GM18508 (cell line): ENCODE results near the gene ELFN1.

Source experiments
- ATAC-seq: cut with Tn5 transposase; IDR thresholded peaks from one replicate; pipeline ENCODE4 v1.9.1; 2021; ENCODE audit warnings: moderate number of reproducible peaks; ENCODE audit not compliant: insufficient read depth, unreplicated experiment

The ELFN1 gene

DNA sequence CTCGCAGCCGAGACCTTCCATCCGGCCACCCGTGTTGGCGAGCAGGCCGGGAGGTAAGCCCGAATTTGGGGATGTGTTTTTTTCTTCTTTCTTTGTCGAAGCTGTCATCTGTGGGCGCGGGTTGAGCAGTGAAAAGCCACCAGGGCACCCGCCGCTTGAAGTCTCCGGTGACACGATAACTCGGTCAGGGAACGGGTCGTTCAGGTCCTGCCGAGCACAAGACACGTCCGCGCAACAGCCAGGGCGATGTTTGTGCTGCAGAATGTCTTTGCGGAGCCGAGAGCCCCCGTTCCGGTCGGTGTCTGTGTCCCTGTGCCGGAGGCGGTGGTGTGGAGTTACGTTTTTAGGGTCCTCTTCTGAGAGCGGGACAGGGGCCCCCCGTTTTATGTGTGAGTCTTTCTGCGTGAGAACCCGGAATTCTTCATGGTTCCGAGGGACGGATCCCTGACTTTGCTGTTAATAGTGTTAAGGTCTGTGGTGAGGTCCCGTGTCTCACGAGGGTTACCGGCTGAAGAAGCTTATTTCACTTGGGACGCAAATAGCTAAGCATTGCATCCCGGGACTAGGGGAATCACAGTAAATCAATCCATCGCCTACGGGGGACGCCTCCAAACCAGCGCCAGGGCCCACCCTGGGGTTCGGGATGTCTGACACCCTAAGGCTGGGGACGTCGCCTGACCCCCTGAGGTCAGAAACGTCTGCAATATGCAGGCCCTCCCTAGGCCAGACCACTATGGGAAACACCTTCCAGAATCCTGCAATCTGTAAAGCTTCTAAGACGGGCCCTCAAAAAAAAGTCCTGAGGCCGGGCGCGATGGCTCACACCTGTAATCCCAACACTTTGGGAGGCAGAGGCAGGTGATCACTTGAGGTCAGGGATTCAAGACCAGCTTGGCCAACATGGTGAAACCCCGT, 99.5 kb downstream of the ELFN1 start:
- ATAC-seq, result no peak

DNA sequence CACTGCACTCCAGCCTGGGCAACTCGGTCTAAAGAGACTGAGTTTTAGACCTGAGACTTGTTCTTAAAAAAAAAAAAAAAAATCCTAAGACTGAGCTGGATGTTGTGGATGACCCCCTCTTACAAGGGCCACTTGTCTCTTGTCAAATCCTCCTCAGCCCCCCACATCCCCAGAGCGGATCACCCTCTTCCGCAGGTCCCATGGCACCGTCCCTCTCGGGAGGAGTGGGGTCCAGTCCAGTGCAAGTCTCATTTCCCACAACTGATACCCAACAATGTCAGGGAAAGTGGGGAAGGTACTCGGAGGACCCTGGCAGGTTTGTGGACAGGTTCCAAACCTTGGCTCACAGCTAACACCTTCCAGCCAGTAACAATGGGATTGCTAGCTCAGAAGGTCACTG, 100.3 kb downstream of the ELFN1 start:
- no peak for ATAC-seq

DNA sequence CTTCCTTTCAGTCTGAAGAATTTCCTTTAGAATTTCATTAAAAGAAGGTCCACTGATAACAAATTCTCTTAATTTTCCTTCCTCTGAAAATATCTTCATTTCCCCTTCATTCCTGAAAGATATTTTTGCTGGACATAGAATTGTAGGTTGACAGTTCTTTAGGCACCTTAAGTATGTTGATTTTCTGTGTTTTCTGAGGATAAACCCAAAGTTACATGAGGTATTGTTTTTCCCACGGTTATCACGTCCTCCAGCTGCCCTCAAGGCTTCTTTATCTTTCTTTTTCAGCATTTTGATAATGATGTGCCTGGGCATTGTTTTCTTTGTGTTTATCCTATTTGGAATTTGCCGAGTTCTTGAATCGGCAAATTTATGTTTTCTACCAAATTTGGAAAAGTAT, 105.3 kb downstream of the ELFN1 start:
- no peak for ATAC-seq

DNA sequence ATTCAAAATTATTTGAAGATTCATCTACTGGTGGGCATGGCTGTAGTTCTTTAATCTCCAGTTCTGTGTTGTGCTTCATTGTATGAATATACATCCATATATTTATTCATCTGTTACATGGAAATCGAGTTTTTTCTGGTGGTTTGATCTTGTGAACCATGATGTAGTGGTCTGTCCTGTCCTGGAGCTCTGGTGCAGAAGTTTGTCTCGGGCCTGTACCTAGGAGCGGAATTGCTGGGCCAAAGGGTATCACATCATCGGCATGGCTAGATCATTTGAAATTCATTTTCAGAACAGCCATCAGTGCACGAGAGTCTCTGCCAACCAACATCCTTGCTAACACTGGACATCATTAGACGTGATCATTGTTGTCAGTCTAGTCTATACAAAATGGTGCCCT, 107.0 kb downstream of the ELFN1 start:
- no peak for ATAC-seq

DNA sequence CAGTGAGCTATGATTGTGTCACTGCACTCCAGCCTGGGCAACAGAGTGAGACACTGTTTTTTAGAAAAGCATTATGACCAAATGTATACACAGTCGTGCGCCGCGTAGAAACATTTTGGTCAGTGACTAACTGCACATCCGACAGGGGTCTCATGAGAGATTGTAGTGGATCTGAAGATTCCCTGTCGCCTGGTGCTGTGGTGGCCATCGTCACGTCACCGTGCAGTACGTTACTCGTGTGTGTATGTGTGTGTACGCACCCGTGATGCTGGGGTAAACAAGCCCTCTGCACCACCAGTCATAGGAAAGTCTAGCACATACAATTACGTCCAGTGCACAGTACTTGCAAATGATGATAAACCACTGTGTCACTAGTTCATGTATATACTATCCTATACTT, 109.4 kb downstream of the ELFN1 start:
- ATAC-seq, result no peak

DNA sequence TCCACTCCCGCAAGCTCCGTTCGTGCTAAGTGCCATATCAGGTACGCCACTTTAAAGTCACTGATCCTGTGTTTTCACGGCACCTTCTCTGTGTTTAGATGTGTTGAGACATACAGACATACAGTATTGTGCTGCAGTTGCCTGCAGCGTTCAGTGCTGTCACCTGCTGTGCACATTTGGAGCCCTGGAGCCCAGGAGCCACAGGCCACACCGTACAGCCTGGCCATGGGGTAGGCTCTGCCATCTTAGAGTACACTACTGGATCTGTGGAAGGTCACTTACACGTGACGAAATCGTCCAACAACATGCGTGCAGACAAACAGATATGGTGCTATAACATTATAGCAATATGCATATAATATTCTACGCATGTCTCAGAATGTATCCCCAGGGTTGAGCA, 111.3 kb downstream of the ELFN1 start:
- no peak for ATAC-seq

DNA sequence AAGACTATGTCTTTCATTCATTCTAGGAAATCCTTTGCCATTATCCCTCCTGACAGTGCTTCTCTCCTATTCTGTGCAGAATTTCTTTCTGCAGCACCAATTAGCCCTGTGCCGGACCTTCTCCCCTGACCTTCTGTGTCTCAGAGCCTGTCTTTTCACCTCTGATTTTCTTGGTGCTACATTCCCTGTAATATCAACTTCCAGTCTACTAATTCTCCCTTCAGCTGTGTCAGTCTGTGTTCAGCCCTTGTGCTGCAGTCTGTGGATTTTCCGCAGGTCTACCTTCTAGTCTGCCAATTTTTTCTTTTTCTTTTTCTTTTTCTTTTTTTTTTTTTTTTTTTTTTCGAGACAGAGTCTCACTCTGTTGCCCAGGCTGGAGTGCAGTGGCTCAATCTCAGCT, 115.8 kb downstream of the ELFN1 start:
- no peak for ATAC-seq

DNA sequence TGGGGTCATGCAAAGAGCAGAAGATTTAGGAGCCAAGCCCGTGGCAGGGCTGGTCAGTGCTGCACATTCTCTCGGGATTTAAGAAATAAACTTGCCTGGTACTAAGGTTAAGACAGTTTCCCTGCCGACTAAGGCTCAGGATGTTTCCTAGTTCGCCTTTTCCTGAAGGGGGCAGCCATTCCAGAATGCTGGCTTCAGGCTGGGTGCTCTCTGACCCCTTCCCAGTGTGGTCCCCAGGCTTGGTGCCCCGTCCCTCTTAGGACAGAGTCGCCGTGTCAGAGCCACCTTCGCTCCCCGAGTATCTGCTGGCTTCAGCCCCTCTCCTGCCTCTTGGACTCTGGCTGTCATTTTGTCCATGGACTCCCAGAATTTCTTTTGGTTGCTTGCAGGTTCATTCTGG, 117.2 kb downstream of the ELFN1 start:
- ATAC-seq, result no peak

DNA sequence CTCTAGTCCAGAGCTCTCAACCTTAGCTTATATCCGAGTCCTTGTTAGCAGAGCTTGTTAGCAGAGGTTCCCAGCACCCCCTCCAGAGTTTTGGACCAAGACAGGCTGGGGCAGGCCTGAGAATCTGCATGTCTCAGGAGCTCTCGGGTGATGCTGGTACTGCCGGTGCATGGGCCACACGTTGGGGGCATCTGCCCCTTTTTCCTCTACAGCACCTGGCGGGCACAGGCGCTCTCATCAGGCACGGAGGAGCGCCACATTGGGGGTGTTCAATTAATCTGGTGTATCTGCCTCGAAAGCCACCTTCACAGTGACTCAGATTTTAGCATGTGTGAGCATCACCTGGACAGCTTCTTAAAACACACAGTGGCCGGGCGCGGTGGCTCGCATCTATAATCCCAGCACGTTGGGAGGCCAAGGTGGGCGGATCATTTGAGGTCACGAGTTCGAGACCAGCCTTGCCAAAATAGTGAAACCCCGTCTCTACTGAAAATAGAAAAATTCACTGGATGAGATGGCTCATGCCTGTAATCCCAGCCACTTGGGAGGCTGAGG, 117.7 kb downstream of the ELFN1 start:
- ATAC-seq, result no peak

DNA sequence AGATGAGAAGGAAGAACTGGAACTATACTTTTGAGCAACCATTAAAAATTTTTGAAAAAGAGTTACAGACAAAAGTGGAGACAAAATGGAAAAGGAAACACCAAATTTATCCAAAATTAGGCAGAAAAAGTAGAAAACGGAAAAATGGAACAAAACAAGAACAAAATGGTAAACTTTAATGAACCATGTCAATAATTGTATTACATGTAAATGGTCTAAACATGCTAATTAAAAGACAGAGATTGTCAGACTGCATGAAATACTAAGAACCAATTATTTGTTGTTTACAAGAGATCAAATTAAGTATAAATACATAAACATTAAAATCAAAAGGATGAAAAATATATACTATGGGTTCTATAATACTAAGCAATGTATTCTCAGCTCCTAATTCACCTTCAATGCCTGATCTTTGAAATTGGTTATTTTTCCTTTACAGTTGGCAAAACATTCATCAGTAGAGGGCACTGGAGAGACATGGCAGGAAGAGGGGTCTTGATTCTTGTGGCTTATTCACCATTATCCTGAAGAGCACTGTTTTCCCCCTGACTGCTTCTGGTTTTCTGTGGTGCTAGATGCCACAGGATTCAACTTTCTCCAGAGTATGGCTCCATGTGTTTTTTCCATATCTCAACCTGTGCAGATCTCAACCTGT, 124.9 kb downstream of the ELFN1 start:
- no peak for ATAC-seq
